D721Med (cell line): ENCODE measurements around the gene RNF220.

Experiments used
- DNase-seq: peaks from one replicate; pipeline ENCODE4 v3.0.0; 2011; ENCODE audit warnings: low spot score; ENCODE audit not compliant: insufficient read length
- FAIRE-seq: peaks from 2 replicates; lab custom pipeline; 2011; peaks lifted over from hg19 to GRCh38; lab: Jason Lieb, UNC
- CTCF ChIP-seq: IDR thresholded peaks from 2 replicates; pipeline ENCODE4 v1.5.1; 2012; ENCODE audit warnings: mild to moderate bottlenecking, control low read depth; ENCODE audit not compliant: insufficient read depth; ENCODE audit errors: missing control alignments

Gene RNF220

DNA sequence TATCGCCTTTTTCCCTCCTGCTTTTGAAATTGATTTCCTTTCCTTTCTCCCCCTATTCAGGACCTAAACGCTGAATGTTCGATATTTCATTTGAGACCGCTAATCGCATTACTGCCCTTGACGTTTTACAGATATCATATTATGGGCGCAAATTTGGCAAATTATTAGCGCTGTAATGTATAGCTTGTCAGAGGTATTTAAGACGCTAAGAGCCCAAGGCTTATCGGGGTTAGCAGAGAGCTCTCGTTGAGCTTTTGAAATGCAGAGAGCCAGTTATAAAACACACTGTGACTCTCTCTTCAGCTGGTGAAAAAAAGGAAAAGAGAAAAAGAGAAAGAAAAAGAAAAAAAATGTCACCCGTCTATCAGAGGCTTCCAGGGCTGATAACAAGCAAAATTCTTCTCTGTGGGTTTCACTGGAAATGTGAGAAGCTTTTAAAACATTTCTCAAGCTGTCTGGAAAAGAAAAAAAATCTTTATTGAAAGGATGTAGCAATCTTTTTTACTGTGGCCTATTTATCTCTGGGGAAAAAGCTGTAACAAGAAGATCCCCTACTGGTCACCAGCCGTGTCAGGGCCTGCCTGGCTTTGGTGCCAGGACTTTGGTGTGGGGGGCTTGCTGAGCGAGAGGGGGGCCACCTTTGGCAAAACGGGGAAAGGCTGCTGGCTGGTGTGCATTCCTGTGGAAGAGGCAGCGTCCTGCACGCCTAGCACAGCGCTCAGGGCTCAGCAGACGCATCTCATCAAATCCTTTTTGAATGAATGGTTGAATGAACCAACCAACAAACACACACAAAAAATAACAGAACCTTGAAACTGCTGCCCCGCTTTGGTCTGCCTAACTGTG is 119.8 kb downstream of the RNF220 start:
- no peak for TF ChIP-seq CTCF
- no peak for DNase-seq
- FAIRE-seq = no peak

- no peak for TF ChIP-seq CTCF
- no peak for FAIRE-seq
Observed at GRCh38 chr1:44526295-44527073, 121.4 kb downstream of the RNF220 start.

GRCh38 chr1:44531785-44532566 is 126.9 kb downstream of the RNF220 start:
- FAIRE-seq = no peak
- TF ChIP-seq CTCF = no peak
- no peak for DNase-seq

More at GRCh38 chr1:44526295-44527073, 121.4 kb downstream of the RNF220 start:
- no peak for DNase-seq

GRCh38 chr1:44532567-44532944 is 127.5 kb downstream of the RNF220 start:
- DNase-seq (no peak), FAIRE-seq (no peak)
- TF ChIP-seq CTCF = no peak

GRCh38 chr1:44534771-44535170 is 129.7 kb downstream of the RNF220 start:
- DNase-seq (no peak), FAIRE-seq (no peak)
- no peak for TF ChIP-seq CTCF

DNA sequence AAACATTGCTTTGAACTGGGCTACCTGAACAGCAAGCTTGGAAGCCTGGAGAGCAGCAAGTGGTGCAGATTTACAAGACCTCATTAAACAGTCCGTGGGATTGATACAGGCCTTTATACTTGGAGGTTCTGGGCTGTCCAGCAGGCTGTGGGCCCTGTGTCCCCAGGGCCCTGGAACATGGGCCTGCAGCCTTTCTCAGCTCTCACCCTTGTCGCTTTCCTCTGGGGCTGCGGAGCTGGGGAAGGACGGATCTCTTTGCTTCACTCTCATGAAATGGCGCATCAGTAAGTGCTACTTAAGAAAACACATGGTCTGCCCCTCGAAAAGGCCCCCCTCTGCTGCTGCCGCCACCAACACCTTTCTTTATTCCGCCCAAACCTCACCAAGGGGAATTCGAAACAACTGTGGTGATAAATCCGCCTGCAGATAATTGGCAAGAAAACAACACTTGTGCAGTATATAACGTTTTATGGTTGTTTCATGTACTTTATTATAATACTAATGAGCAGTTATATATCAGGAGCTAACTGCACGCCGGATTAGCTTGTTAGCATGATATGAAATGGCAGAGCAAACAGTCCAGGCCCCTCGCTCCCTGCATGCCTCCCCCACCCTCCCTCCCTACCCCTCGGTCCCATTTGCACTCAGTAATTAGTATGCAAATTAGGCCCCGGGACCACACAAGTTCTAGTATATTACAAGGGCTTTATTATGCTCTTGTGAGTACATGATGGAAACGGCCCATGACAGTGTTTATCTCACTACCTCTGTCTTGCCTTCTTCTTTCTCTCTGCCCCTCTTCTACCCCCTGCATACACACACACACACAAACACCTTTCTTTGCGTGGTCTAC is 131.5 kb downstream of the RNF220 start:
- no peak for TF ChIP-seq CTCF
- FAIRE-seq = no peak
- DNase-seq = no peak
